Kidney epithelial cell (primary cell): ENCODE measurements around the gene ILK. TPM values are rescaled to one million over a fixed set of nuclear protein-coding genes. Genes with fewer than 3 reads are reported as not detected.

Experiments used
- DNase-seq: peaks from one replicate; pipeline ENCODE4 v3.0.0-alpha.2; 2010; ENCODE audit warnings: low read depth
- H3K27me3 ChIP-seq: 2 replicates; pipeline ENCODE4 v1.6.0; 2011; ENCODE audit warnings: low read length; ENCODE audit not compliant: control insufficient read depth, insufficient read depth
- H3K36me3 ChIP-seq: 2 replicates; pipeline ENCODE4 v1.5.1; 2011; ENCODE audit warnings: low read length; ENCODE audit not compliant: control insufficient read depth, insufficient read depth
- H3K4me3 ChIP-seq: 2 replicates; pipeline ENCODE4 v1.5.1; 2011; ENCODE audit warnings: low read depth, mild to moderate bottlenecking, control low read depth, low read length
- total RNA-seq: library from RNA; depleted of rRNA; stranded (reverse); fragments of >200 nt; gene quantifications from 2 replicates; pipeline ENCODE4 v1.2.3, GENCODE V29; 2015
- TF ChIP-seq, protein P1 (sequence below): IDR thresholded peaks from 2 replicates; pipeline ENCODE4 v1.5.1; 2011; ENCODE audit warnings: mild to moderate bottlenecking, moderate library complexity, low read length, control low read depth, inconsistent platforms; ENCODE audit not compliant: insufficient read depth, poor library complexity, severe bottlenecking

ILK gene
- total RNA-seq, 1 donor from 2014 or later: 154 TPM

DNA sequence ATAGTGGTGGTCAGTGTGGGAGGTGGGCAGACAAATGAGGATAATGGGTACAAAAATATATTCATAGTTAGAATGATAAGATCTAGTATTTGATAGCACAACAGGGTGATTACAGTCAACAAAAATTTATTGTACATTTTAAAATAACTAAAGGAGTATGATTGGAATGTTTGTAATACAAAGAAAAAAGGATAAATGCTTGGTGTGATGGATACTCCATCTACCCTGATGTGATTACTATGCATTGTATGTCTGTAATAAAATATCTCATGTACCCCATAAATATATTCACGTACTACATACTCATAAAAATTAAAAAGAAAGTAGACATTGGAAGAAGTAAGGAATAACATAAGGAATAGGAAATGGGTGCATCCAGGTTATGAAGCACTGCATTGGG lies 15.6 kb upstream of the ILK start:
- DNase-seq: no peak
- H3K36me3 ChIP-seq: no peaks in the 10 kb centered on the region
- TF ChIP-seq, protein P1, sequence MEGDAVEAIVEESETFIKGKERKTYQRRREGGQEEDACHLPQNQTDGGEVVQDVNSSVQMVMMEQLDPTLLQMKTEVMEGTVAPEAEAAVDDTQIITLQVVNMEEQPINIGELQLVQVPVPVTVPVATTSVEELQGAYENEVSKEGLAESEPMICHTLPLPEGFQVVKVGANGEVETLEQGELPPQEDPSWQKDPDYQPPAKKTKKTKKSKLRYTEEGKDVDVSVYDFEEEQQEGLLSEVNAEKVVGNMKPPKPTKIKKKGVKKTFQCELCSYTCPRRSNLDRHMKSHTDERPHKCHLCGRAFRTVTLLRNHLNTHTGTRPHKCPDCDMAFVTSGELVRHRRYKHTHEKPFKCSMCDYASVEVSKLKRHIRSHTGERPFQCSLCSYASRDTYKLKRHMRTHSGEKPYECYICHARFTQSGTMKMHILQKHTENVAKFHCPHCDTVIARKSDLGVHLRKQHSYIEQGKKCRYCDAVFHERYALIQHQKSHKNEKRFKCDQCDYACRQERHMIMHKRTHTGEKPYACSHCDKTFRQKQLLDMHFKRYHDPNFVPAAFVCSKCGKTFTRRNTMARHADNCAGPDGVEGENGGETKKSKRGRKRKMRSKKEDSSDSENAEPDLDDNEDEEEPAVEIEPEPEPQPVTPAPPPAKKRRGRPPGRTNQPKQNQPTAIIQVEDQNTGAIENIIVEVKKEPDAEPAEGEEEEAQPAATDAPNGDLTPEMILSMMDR: no peak
- H3K4me3 ChIP-seq: no peak overlapping the region
- no peaks in the 10 kb centered on the region for H3K27me3 ChIP-seq

DNA sequence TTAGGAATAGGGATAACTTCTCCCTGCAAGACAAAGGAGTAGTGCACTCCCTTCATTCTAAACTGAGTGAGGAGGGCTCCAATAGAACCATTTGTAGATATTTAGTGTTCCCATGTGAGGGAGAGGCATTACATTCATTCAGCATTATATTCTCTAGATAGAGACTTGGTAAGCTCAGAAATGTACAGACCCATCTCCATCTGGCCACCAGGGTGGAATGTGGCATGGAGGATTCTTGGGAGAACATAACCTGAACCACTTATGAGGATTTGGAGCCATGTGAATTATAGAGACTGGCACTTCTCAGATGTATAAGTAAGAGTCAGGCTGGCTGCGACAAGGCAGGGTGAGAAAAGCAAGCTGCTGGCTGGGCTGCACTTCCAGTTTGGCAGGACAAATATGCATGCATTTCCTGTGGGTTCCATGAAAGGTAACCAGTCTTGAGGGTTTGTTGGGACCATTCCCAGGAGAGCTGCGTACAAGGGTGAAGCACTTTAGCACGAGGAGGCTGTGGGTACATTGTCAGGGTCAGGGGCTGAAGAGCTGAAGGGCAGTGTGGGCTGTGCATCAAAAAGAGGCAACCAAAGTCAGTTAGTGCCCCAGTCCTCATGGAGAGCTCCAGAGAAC lies 9.3 kb upstream of the ILK start:
- Histone ChIP-seq H3K27me3 (no peaks in the 10 kb centered on the region), H3K36me3 (peaks cover 1% of the 10 kb centered on the region), H3K4me3 (no peak overlapping the region)
- no peak for DNase-seq
- TF ChIP-seq, protein P1: no peak

DNA sequence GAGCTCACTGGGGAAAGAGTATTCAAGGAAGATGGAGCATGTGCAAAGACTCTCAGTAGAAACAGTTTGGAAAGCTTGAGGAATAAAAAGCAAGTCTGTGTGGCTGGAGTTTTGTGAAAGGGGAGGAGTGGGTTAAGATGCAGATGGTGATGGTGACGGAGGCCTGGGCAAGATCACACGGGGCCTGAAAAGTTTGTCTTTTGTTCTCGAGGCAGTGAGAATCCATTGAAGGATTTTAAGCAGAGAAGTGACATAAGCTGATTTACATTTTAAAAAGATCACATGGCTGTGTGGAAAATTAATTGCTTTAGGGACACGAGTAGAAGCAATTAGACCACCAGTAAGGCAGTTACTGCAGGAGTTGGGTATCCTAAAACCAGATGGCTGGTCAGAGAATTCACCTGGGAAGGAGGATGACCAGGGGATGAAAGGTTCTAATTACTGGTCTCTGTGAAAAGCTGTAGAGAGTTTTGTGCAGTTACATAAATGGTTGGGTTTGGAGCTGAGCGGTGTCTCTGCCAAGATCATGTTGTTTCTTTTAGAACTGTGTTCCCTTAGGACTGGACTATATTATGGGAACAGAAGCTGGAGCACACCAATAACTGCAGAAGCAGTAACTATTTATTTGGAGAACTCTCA lies 7.2 kb upstream of the ILK start:
- no peak for DNase-seq
- peaks cover 4% of the 10 kb centered on the region for H3K36me3 ChIP-seq
- TF ChIP-seq, protein P1: no peak
- H3K4me3 ChIP-seq: no peak overlapping the region
- H3K27me3 ChIP-seq: no peaks in the 10 kb centered on the region

DNA sequence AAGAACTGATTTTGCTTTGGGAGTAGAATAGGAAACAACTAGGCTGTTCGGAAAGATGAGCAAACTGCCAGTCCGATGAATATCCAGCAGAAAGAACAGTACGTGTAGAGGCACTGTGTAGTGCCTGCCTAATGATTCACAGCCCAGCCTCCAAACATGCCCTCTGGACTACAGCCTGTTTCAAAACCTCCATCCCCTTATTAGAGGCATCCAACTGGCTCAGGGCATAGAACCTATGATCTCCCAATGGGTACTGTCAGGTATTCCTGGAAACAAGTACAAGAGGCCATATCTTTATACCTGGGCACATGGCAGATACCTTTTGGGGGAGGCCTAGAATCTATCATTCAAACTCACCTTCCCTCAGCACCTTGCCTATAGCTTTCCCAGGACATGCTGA lies 5.0 kb upstream of the ILK start:
- Histone ChIP-seq H3K27me3 (no peaks in the 10 kb centered on the region), H3K36me3 (peaks cover 4% of the 10 kb centered on the region), H3K4me3 (no peak overlapping the region)
- no peak for DNase-seq
- TF ChIP-seq, protein P1: no peak

DNA sequence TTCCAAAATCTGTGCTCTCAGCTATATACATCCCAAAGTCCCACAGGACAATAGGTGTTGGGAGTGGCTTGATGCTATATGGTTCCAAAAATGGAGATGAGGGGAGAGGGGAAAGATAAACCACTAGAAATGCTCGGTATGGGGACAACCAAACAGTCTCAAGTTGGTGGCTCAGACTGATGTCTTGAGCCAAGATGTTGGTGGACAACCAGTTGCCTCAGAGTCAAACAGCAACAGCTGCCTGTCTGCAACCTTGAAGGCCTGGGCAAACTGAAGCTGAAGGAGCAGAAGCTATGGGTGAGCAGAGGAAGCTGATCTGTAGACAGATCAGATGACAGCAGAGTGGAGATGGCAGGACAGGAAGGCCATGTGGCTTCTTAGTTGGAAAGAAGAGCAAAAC lies 4.1 kb upstream of the ILK start:
- peaks cover 4% of the 10 kb centered on the region for H3K36me3 ChIP-seq
- TF ChIP-seq, protein P1: no peak

More for the DNA sequence above, 4.1 kb upstream of the ILK start:
- H3K27me3 ChIP-seq: no peaks in the 10 kb centered on the region
- no peak overlapping the region for H3K4me3 ChIP-seq
- no peak for DNase-seq
